Measurements from ENCODE around the gene ANXA5. TPM values are rescaled to one million over a fixed set of nuclear protein-coding genes. Genes with fewer than 3 reads are reported as not detected.

The ANXA5 gene
- total and polyA plus RNA-seq, 2 experiments from 2014 or later: 508 to 718 TPM

GRCh38 chr4:121712783-121713182 lies 16.0 kb upstream of the ANXA5 start:
- Histone ChIP-seq H3K27me3 (no peaks in the 10 kb centered on the region), H3K4me2 (no peak overlapping the region), H2AFZ (no peak overlapping the region), H3K27ac (peak overlapping the region; percentile 93), H3K9me3 (ENCODE audit: low read depth) (no peaks in the 10 kb centered on the region), H4K20me1 (ENCODE audit: insufficient read depth, poor library complexity, severe bottlenecking) (no peaks in the 10 kb centered on the region), H3K9me2 (replicated peaks; ENCODE audit: insufficient read depth) (no peaks in the 10 kb centered on the region), H3K4me3 (no peak overlapping the region), H3K4me1 (ENCODE audit: insufficient read depth) (peaks cover 9% of the 10 kb centered on the region), H3K36me3 (replicated peaks; ENCODE audit: insufficient read depth, low read depth) (no peaks in the 10 kb centered on the region), H3K79me2 (no peaks in the 10 kb centered on the region)
- no peak for DNase-seq (ENCODE audit: low spot score)
- no peak for TF ChIP-seq CTCF (IDR thresholded peaks at IDR 0.05; ENCODE audit: poor library complexity)
- no peak for TF ChIP-seq EZH2 (IDR thresholded peaks at IDR 0.05; ENCODE audit: borderline replicate concordance)
- no peak for TF ChIP-seq EZH2phosphoT487 (IDR thresholded peaks at IDR 0.05; ENCODE audit: low read depth, severe bottlenecking, unreplicated experiment)
- WGBS (ENCODE audit: low lambda C conversion rate, missing lambda C conversion rate): 92% methylated on average over 4 of the region's 4 CpGs

GRCh38 chr4:121712001-121712651 lies 15.3 kb upstream of the ANXA5 start:
- TF ChIP-seq EZH2phosphoT487 (IDR thresholded peaks at IDR 0.05; ENCODE audit: low read depth, severe bottlenecking, unreplicated experiment) (no peak), EZH2 (IDR thresholded peaks at IDR 0.05; ENCODE audit: borderline replicate concordance) (no peak), CTCF (IDR thresholded peaks at IDR 0.05; ENCODE audit: poor library complexity) (peak; percentile 2)
- no peak overlapping the region for H3K4me3 ChIP-seq

GRCh38 chr4:121711263-121712000 lies 14.7 kb upstream of the ANXA5 start:
- no peaks in the 10 kb centered on the region for H3K27me3 ChIP-seq
- peak overlapping the region; percentile 52 for H2AFZ ChIP-seq
- H3K36me3 ChIP-seq (replicated peaks; ENCODE audit: insufficient read depth, low read depth): no peaks in the 10 kb centered on the region
- H3K79me2 ChIP-seq: no peaks in the 10 kb centered on the region
- no peaks in the 10 kb centered on the region for H3K9me2 ChIP-seq (replicated peaks; ENCODE audit: insufficient read depth)
- H3K4me2 ChIP-seq: peak overlapping the region; percentile 78
- H3K27ac ChIP-seq: peak overlapping the region; percentile 93
- DNase-seq (ENCODE audit: low spot score): peak; percentile 92
- no peaks in the 10 kb centered on the region for H4K20me1 ChIP-seq (ENCODE audit: insufficient read depth, poor library complexity, severe bottlenecking)
- TF ChIP-seq CTCF (IDR thresholded peaks at IDR 0.05; ENCODE audit: poor library complexity) (no peak), EZH2phosphoT487 (IDR thresholded peaks at IDR 0.05; ENCODE audit: low read depth, severe bottlenecking, unreplicated experiment) (no peak), EZH2 (IDR thresholded peaks at IDR 0.05; ENCODE audit: borderline replicate concordance) (no peak)
- no peaks in the 10 kb centered on the region for H3K9me3 ChIP-seq (ENCODE audit: low read depth)
- H3K4me1 ChIP-seq (ENCODE audit: insufficient read depth): peaks cover 9% of the 10 kb centered on the region
- no peak overlapping the region for H3K4me3 ChIP-seq
- WGBS (ENCODE audit: low lambda C conversion rate, missing lambda C conversion rate): 1% methylated on average over 18 of the region's 18 CpGs

More at GRCh38 chr4:121712001-121712651, 15.3 kb upstream of the ANXA5 start:
- Histone ChIP-seq H2AFZ (peak overlapping the region; percentile 52), H3K27me3 (no peaks in the 10 kb centered on the region), H3K27ac (peak overlapping the region; percentile 93), H3K79me2 (no peaks in the 10 kb centered on the region), H3K36me3 (replicated peaks; ENCODE audit: insufficient read depth, low read depth) (no peaks in the 10 kb centered on the region), H3K4me2 (peak overlapping the region; percentile 78), H3K4me1 (ENCODE audit: insufficient read depth) (peaks cover 9% of the 10 kb centered on the region), H4K20me1 (ENCODE audit: insufficient read depth, poor library complexity, severe bottlenecking) (no peaks in the 10 kb centered on the region), H3K9me3 (ENCODE audit: low read depth) (no peaks in the 10 kb centered on the region), H3K9me2 (replicated peaks; ENCODE audit: insufficient read depth) (no peaks in the 10 kb centered on the region)
- DNase-seq (ENCODE audit: low spot score): peak; percentile 33
- 53% methylated on average over 7 of the region's 7 CpGs for WGBS (ENCODE audit: low lambda C conversion rate, missing lambda C conversion rate)

Data from hepatocyte (in vitro differentiated cells).